ENCODE results near the gene MED14. TPM values are rescaled to one million over a fixed set of nuclear protein-coding genes. Genes with fewer than 3 reads are reported as not detected.

The MED14 gene
- total and polyA plus RNA-seq, 11 donors: 9.8 to 40.9 (median 25.8) TPM

- TF ChIP-seq, protein P1, sequence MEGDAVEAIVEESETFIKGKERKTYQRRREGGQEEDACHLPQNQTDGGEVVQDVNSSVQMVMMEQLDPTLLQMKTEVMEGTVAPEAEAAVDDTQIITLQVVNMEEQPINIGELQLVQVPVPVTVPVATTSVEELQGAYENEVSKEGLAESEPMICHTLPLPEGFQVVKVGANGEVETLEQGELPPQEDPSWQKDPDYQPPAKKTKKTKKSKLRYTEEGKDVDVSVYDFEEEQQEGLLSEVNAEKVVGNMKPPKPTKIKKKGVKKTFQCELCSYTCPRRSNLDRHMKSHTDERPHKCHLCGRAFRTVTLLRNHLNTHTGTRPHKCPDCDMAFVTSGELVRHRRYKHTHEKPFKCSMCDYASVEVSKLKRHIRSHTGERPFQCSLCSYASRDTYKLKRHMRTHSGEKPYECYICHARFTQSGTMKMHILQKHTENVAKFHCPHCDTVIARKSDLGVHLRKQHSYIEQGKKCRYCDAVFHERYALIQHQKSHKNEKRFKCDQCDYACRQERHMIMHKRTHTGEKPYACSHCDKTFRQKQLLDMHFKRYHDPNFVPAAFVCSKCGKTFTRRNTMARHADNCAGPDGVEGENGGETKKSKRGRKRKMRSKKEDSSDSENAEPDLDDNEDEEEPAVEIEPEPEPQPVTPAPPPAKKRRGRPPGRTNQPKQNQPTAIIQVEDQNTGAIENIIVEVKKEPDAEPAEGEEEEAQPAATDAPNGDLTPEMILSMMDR (IDR thresholded peaks at IDR 0.05): no peak
- TF ChIP-seq POLR2A (IDR thresholded peaks at IDR 0.05): no peak
- DNase-seq (no peak), ATAC-seq (peak in 1 of 4 donors; percentile 38)
- intact Hi-C loops (cut with DNase I): loop anchor here in 3 of 10 donors (10.0 kb wide), 2 partner anchors 65 to 85 kb away; partner anchors contain the start of gene CXorf38 (in 1 of the 3)
- Histone ChIP-seq H3K27ac (no peak overlapping the region), H3K9me3 (no peaks in the 10 kb centered on the region), H3K4me3 (no peak overlapping the region), H3K4me1 (peaks cover 0 to 33% (median 13%) of the 10 kb centered on the region in 12 donors), H3K36me3 (peaks cover 0 to 27% (median 5%) of the 10 kb centered on the region in 9 donors), H3K27me3 (peaks cover 0 to 29% (median 0%) of the 10 kb centered on the region in 9 donors)
- 31 to 50% (median 41%) methylated on average over 4 of the region's 4 CpGs for WGBS, 4 donors
Observed at GRCh38 chrX:40729598-40730584, 5.5 kb downstream of the MED14 start.

DNA sequence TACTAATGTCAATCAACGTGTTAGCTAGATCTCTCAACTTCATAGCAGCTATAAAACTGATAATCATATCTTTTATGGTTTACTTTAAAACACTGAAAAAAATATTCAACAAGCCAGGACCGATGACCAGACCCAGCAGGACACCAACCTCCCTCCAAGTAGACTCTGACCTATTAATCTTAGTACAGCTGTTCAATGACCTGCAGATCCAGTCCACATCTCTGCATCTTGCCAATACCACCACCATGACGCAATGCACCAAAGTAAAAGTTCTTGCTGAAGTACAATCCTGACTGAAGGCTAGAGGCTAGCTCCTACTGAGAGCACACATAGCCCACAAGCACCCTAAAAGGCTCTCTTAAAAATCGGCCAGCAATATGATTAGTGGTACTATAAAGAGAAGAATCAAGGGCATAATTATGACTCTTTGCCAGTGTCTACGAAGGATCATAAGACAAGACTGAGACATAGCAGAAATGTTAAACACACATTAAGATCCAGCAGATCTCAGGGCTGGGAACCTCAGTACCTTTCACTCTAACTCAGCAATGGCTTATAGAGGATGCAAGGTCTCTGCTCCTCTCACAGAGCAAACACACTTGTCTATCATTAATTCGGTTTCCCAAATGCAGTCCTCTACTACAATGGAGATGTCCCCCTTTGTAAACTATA, 7.6 kb downstream of the MED14 start:
- H3K36me3 ChIP-seq: peaks cover 0 to 32% (median 5%) of the 10 kb centered on the region in 9 donors
- peaks cover 0 to 26% (median 7%) of the 10 kb centered on the region in 12 donors for H3K4me1 ChIP-seq
- intact Hi-C loops (cut with DNase I): no loop called here
- H3K27me3 ChIP-seq: peaks cover 0 to 13% (median 0%) of the 10 kb centered on the region in 9 donors
- TF ChIP-seq, protein P1 (IDR thresholded peaks at IDR 0.05): no peak
- no peak for TF ChIP-seq POLR2A (IDR thresholded peaks at IDR 0.05)
- no peaks in the 10 kb centered on the region for H3K9me3 ChIP-seq
- no peak overlapping the region for H3K4me3 ChIP-seq
- H3K27ac ChIP-seq: no peak overlapping the region
- WGBS, 4 donors: 82 to 89% (median 85%) methylated on average over 6 of the region's 6 CpGs
- no peak for DNase-seq
- peak in 1 of 4 donors; percentile 38 for ATAC-seq

DNA sequence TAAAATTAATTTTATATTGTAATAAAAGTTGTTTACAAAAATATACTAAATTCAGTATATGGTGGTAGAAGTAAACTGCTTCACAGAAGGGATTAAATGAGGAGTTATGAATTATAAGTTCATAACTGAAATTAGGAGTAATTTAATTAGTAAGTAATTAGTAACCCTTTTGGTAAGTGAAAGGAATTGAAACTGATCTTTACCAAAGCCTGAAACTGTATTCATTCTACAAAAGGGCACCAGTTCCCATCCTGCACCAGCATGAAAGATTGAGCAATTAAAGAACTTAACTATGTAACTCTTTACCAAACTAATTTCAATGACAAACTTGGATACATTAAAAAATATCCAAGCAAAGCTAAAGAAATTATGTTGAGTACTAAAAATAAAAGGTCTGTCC, 8.2 kb downstream of the MED14 start:
- intact Hi-C loops (cut with DNase I): no loop called here
- Histone ChIP-seq H3K36me3 (peaks cover 0 to 39% (median 5%) of the 10 kb centered on the region in 9 donors), H3K27me3 (peaks cover 0 to 8% (median 0%) of the 10 kb centered on the region in 9 donors), H3K9me3 (no peaks in the 10 kb centered on the region), H3K27ac (no peak overlapping the region), H3K4me1 (peaks cover 0 to 26% (median 7%) of the 10 kb centered on the region in 12 donors), H3K4me3 (no peak overlapping the region)
- ATAC-seq: no peak
- DNase-seq: no peak
- no peak for TF ChIP-seq POLR2A (IDR thresholded peaks at IDR 0.05)
- TF ChIP-seq, protein P1 (IDR thresholded peaks at IDR 0.05): no peak

GRCh38 chrX:40722930-40723329, 12.4 kb downstream of the MED14 start:
- 77 to 98% (median 90%) methylated on average over 1 of the region's 1 CpG for WGBS, 4 donors
- TF ChIP-seq, protein P1 (IDR thresholded peaks at IDR 0.05): no peak
- no peak for TF ChIP-seq POLR2A (IDR thresholded peaks at IDR 0.05)
- DNase-seq: no peak
- no peaks in the 10 kb centered on the region for H3K9me3 ChIP-seq
- no peaks in the 10 kb centered on the region for H3K27me3 ChIP-seq
- no peak overlapping the region for H3K4me3 ChIP-seq
- peaks cover 0 to 46% (median 17%) of the 10 kb centered on the region in 9 donors for H3K36me3 ChIP-seq
- H3K27ac ChIP-seq: no peak overlapping the region
- peaks cover 0 to 11% (median 0%) of the 10 kb centered on the region in 12 donors for H3K4me1 ChIP-seq
- intact Hi-C loops (cut with DNase I): no loop called here
- ATAC-seq: no peak
